Hematopoietic multipotent progenitor cell treated with erythropoietin and hydrocortisone succinate and interleukin-3 and kit ligand, for 6 days (in vitro differentiated cells): ENCODE data around the gene REG4.

Experiments used
- DNase-seq: peaks from one replicate; pipeline ENCODE4 v3.0.0-alpha.2; 2015

The REG4 gene

DNA sequence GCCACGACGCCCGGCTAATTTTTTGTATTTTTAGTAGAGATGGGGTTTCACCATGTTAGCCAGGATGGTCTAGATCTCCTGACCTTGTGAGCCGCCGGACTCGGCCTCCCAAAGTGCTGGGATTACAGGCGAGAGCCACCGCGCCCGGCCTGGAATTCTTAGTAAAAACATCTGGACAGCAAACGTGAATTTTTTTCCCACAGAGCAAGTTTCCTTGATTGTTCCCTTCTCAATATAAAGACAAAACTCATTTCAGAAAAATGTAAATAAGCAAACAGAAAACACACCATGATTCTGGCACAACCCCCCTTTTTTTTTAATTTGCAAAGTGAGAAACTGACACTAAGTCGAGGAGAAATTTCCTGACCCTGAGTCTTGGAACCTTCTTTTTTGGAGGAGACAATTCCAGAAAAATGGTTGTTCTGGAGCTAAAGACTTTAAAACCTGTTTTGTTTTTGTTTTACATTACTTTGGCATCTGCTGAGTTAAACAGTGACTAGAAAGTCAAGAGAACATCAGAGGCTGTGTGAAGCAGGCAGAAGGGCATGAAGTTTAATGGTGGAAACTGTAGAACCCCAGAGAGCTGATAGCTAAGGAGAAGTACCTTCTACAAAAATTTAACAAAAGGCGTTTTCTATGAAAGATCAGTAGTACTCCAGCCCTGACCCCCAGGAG, 32.2 kb downstream of the REG4 start:
- no peak for DNase-seq

DNA sequence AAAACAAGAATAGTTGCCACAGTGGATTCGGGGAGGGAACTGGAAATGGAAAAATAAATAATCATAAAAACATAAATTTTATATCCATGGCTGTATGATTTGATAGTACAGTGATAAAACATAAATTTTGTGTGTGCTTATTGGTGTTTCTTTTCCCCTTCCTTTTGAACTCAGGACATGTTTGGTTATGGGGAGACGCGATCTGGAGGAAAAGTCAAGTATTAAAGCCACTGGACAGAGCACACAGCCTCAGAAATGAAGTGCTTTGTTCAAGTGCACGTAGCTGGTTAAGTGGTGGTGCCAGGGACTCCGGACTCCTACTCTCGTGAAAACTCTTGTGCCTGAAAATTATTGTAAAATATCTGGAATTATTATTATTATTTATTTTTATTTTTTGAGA, 32.9 kb downstream of the REG4 start:
- DNase-seq = no peak

DNA sequence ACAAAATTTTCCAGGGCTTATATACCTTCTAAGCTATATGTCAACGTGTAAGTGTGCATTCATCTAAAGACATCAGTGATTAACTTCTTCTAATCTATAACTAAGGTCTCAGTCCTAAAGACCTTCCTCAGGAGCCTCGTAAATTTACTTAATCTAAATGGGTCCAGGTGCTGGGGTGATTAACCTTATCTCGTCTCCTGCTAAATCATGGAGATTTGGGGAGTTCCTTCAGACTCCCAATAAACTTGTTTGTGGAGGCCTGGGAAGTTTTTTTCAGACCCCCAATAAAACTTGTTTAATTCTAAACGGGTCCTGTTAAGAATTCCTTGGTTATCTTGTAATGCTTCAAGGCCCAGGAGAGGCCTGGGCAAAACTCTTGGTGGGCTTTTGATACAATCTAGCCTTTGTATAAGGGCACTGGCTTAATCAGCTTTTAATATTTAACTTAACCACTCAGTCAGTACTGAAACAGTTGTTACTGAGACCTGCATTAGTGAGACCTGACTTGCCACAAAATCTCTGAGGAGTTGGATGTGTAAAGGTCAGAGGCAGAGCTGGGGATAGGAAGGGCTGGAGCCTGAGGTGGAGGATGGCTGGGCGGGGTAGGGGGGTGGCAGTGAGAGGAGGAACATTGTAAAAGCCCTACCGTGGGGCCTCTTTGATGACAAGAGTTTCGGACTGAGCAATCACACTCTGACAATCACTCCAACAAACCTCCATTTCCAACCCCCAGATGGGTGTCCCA, 36.3 kb downstream of the REG4 start:
- DNase-seq = no peak

DNA sequence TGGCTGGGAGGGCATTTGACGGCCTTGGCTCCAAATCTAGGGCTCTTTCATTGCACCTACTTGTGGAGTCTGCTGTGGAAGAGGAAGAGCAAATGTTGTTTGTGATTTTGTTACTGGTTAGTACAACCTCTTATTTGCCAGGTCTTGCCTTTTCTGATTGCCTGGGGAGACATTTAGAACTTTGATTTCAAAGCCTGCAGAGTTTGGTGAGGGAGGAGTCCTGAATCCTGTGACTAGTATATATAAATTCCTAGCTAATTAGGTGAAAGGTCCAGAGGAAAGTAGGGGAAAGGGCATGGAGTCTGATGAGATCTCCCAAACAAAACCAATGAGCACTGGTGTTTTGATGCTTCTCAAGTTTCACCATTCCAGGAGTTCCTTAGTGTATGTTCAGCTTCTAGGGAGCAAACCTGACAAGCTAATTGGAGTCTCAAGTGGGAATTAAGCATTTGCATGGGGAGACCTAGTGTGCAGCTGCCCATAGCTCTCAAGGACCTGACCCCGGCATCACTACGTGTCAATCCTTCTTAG, 37.5 kb downstream of the REG4 start:
- no peak for DNase-seq

DNA sequence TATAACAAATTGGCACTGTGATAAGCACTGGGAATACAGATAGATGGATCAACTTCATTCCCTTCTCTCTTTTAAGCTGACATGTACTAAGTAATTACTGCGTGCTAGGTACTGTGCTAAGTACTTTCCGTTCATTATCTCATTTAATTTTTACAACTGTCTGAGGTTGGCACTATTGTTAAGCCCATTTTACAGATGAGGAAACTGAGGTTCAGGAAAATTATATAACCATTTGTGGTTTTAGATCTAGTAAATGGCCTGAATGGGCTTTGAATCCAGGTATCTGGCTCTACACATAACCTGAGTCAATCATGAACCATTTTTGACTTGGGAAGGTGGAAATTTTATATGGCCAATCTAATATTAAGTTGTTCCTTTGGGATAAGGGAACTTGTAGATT, 39.0 kb downstream of the REG4 start:
- no peak for DNase-seq

DNA sequence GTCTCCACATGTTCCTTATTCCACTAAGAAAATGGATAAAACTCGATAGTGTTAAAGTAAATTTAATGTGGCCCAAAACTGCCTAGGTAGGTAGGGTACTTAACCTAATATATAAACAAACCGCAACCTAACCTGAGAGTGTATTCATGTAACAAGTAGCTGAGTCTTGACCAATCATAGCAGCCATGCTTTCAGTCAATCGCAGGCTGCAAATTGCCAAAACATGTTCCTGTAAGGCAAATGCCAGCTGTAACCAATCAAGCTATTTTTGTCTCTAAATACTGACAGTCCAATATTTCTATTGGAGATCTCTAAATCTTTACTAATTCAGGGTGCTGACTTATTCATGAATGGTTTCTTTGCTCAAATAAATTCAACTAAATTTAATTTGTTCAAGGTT, 39.5 kb downstream of the REG4 start:
- no peak for DNase-seq

DNA sequence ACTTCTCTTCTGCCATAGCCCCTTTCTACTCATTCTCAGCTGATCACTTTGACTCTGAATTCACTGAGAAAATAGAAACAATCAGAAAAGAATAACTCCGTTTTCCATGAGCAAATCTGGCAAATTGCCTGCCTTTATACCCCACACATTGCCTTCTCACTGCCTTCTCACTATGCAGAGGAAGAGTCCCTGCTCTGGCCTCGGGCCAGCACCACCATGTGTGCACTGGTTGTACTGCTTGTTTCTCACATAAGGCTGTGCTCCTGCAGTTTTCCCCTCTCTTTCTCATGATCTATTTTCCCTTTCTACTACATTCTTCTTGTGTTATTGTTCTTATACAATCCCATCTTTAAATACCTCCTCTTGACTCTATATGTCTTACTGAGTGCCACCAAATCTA, 40.2 kb downstream of the REG4 start:
- DNase-seq = peak; percentile 21

DNA sequence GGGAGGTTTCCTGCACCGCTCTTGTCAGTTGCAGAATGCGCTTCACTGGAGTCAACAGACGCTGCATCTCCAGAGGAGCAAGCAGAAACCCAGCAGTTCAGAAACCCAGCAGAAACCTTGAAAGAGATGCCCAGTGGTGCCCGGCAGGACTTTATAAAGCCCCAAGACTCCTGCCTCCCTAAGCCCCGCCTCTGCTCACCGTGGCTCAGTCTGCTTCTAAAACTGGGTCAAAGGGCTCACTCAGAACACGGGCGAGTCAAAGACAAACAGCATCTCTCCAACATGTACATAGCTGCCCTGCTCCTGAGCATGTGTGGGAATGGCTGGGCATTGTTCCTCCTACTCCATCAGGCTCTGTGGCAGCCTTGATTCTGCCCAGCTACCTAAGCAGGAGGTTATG, 42.5 kb downstream of the REG4 start, which contains the start of gene HMGCS2:
TSS of gene HMGCS2 (minus strand) at position 128 of the 400 bp plus-strand sequence. CDS start at position 67, 61 bp downstream.
- no peak for DNase-seq

DNA sequence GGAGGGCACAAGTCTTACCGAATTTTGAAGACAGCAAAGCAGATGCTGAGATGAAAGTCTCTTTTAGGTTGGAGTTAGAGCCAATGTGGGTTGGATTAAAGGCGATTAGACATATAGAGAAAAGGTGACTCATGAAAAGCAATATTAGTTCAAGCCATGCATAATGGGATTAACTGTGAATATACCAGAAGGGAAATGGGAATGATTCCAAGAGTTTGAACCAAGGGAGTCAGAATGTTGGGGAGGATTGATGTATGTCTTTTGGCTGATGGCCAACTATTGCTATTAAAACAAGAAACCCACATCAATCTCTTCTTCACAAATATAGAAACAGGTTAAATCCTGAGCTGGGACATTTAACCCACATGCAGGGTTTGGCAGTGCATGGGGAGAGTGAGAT, 43.8 kb downstream of the REG4 start:
- no peak for DNase-seq

DNA sequence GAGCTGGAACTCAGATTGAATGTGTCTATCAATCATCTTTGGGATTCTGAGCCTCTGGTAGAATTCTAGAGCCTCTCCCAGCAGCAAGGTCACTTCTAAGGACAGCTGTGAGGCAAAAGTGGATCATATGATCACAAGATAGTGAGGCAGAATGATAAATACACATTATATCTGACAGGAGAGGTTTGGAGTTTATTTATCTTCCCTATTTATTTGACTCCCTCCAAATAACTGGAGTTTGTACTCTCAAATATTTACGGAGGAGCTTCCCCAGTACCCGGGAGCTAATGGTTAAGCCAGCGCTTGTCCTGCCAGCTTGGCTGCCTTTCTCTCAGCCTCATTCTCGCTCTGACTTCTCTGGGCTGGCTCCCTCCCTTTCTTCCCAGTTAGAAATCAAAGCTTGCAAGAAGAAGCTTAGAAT, 44.9 kb downstream of the REG4 start:
- DNase-seq = no peak

DNA sequence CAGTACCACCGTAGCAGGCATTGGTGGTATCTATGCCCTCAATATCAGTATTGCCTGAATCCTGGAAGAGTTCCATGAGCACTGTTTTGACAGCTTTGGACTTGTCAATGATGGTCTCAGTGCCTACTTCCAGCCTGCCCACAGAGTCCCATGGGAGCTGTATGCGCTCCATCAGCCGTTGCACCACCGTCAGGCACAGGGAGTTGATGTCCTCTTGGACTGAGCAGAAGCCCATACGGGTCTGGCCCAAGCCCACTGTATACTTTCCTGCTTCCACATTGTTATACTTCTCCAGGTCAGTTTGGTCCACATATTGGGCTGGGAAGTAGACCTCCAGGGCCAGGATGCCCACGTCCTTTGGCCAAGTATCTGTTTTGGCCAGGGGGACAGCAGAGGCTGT, 47.0 kb downstream of the REG4 start:
- DNase-seq = no peak

DNA sequence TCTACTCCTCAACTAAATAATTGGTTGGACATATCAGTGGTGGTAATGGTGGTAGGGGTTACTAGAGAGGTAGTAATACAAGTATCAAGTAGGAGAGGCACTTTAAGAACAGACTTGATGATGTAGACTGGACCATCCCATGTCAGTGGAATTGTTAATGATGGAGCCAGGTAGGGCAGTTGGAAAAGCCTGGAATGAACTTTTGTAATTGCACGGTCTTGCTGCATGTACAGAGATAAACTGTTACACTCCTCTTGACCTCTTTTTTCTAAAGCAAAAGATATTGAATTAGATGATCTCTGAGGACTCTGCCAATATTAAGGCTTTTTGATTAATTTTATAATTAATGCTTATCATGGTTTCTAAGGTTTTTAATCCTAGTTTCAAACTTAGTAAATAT, 48.3 kb downstream of the REG4 start:
- no peak for DNase-seq

DNA sequence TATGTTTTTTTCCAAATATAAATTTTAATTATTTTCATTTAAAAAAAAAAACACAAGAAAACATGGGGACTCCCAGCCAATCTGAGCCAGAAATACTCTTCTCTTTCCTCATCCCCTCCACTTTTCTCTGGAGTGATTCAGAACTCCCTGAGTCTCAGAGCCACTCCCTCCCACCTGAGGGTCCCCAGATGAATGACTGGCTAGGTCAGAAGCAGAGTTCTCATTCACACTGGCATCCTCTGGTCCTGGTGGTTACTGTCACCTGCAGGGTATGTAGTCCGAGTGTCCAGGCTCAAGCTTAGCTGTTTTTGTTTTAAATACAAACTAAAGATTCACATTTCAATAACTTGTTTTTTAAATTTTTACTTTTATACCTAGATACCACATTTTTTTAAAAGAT, 48.9 kb downstream of the REG4 start:
- DNase-seq = no peak

DNA sequence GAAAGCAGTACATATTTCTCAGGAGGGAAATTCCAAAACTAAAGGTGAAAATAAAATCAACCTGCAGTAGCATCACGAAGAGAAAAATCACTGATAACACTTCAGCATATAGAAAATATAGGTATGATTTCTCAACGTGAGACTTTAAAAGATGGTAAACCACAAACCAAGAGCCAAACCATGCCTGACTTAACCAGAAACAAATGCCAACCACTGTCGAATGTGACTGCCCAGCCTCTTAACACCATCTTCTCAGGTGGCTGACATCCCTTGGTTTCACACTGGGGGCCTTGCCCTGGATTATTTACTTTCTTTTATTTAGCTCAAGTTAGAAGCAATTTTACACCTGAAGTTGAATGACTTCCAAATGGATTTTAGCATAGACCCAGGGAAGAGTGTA, 52.7 kb downstream of the REG4 start:
- DNase-seq = no peak

DNA sequence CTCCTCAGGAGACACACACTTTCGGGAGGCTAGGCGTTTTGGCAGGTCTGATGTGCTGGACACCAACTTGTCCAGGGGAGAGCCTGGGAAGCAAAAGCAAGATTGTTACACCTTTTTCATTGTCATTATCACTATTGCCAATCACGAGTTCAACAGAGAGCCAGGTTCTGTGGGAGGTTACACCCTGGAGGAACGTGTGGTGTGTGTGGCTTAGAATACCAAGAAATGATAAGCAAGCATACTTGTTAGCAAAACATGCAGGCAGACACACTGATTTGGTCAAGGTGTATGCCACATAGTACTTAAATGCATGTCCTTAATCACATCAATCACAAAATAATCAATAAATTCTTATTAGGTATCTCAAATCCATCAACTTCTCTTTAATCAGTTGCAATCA, 58.7 kb downstream of the REG4 start:
- no peak for DNase-seq

DNA sequence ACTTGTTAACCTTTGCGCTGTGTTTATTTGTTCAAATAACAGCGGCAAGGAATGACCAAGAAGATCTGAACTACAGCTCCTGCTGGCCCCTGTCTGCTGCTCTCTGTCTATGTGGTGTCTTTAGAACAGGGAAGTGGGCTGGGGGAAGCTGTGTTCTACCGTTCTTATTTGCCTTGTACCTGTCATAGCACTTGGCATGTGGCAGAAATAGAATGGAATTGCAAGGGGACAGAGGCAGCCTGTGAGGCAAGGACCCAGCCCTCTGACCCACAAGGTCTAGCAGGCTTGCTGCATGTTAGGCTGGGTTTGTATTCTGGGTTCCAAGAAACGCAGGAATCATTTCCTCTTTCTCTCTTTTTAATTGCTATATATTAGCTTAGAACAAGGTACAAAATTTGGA, 63.2 kb downstream of the REG4 start:
- DNase-seq = no peak

DNA sequence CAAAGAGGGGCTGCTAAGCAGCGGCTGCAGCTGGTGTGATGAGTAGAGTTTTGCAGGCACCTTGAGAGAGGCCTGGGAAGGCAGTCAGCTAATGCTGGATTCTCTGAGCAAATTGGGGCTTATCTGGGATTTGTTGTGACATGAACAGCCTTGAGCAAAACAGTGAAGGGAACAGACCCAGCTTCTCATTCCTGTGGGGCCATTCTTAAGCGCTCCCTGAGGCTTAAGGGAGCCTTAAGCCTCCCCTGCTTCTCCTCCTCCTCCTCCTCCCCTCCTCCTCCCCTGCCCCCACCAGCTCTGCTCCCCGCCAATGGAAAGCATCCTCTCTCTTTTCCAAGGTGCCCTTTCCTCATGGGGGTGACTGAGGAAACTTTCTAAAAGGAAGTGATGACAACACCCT, 63.8 kb downstream of the REG4 start:
- DNase-seq = no peak

DNA sequence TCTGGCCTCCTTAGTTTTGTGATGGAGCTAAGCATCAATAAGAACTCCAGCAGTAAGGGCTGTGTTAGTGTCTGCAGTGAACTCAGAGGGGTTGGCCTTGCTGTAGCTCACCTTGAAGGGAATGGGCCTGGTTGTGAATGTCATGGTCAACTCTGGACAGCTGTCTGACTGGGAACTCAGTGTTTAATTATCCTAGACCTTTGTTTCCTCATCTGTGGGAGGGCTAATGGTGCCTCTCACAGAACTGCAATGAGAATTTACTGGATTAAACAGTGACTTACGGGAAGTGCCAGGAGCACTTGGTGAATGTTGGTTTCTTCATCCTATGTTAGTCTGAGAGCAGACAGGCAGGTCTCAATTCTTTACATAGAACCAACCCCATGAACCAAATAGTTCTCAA, 66.2 kb downstream of the REG4 start:
- DNase-seq = no peak

DNA sequence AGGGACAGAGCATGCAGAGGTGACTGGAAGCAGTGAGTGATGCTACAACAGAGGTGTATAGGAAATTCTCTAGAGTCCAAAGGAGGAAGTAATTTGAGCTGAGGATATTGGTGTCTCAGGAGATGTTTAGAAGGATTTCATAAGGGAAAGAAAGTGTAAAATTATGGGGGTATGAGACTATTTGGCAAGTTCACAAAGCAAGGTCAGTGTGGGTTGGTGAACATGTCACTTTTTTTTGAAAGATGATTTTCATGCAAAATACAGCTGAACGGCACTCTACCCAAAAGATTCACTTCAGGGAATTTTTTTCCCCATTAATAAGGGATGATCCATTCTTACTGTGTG, 66.7 kb downstream of the REG4 start:
- no peak for DNase-seq
